Heart left ventricle (tissue), 13 donors: ENCODE measurements around the gene HOXD8.

Experiments used
- CTCF ChIP-seq, 12 donors: fragments of 200-600 bp; sonication (generic) in 4 of 12; IDR thresholded peaks; one replicate each; pipeline versions ENCODE4 v1.5.0 to v1.8.0; 2018 to 2022; ENCODE audit warnings: antibody characterized with exemption in 12 of 12, mild to moderate bottlenecking in 5 of 12
- POLR2A ChIP-seq, 2 donors: fragments of 450-650 bp; IDR thresholded peaks; one replicate each; pipeline ENCODE4 v1.6.1; 2017; ENCODE audit warnings: antibody characterized with exemption in 2 of 2, mild to moderate bottlenecking in 2 of 2, moderate library complexity in 2 of 2
- donor health status: ischemic (EF 13 %, LVEDD 7.1; RV severe dilation, severe dysfunction).
- donor health status: DM: no; HTN: yes; CAD: no.
- donor health status: DM: no; HTN: no; CAD: no.
- donor health status: ischemic (EF 25% LVEDD 6.9; RV normal size, moderate dysfunction).
- donor health status: ischemic (EF 25% LVEDD 5.7; RV mildly dilated, moderate dysfunction).
- donor health status: ischemic (EF 35%, LVEDD 5.7; RV mildly dilated, moderate dysfunction).
- donor health status: nonischemic (EF 11% LVEDD 7.7; RV severe dilation, severe dysfunction).
- donor health status: DM: yes; HTN: yes; CAD: no.
- donor health status: PGD.
- donor health status: ischemic (EF 29% LVEDD 5.4; RV normal size, mild dysfunction).
- donor health status: nonischemic (EF 23%, LVEDD 6.1; RV moderate dilation, normal function).

- TF ChIP-seq CTCF (IDR thresholded peaks at IDR 0.05) (no peak), POLR2A (IDR thresholded peaks at IDR 0.05) (no peak)
Observed at GRCh38 chr2:176139661-176140512, 10.4 kb downstream of the HOXD8 start.
